ENCODE results near the gene ADARB2. TPM values are rescaled to one million over a fixed set of nuclear protein-coding genes. Genes with fewer than 3 reads are reported as not detected.

The ADARB2 gene
- total and polyA plus RNA-seq, 10 of the 15 experiments (the other 5 are each of a cell fraction or from before 2014, with no cell fraction given), result 0.02 to 4.1 (median 0.76) TPM

DNA sequence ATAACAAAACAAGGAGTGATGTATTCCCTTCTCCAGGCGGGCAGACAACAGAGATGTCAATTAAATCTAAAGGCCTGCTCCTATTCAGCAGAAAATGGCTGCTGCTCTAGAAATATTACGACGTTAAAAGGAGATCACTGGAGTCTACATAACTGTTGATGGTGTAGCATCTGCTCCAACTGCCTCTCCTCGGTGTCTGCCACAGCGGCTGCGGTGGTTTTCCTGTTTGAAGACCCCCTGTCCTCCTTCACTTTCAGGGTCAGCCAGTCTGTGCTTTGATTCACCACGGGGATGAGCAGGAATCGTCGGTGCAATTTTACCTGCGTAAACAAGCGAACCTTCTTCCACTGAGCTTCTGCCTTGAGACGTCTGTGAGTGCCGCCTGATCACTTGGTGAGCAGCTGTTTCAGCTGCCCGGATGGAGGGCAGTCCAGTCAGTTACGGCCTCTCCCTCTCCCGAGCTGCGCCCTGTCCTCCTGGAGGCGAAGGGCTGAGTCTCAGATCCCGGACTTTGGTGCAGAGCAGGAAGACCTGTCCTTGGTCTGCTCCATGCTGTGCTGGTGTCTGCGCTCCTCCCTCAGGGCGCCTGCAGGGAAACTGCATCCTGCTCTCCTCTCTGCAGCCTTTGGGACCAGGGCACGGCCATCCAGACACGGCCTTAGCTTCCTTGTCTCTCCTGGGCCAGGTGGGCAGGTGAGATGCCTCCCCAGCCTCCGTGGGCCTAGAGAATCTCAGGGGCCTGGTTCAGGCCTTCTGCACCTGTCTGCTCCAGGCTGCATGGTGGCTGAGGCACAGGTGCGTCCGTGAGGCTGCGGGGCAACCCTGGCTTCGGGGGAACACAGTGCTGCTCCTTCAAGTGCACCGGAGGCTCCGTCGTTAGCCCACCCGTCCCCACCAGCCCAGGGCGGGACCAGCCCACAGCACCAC lies 326.6 kb downstream of the ADARB2 start (continued):
- TF ChIP-seq, protein P1, sequence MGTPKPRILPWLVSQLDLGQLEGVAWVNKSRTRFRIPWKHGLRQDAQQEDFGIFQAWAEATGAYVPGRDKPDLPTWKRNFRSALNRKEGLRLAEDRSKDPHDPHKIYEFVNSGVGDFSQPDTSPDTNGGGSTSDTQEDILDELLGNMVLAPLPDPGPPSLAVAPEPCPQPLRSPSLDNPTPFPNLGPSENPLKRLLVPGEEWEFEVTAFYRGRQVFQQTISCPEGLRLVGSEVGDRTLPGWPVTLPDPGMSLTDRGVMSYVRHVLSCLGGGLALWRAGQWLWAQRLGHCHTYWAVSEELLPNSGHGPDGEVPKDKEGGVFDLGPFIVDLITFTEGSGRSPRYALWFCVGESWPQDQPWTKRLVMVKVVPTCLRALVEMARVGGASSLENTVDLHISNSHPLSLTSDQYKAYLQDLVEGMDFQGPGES (IDR thresholded peaks at IDR 0.05), result no peak
- TF ChIP-seq MEF2A (IDR thresholded peaks at IDR 0.05; ENCODE audit: insufficient read depth, low read depth, low read length), result no peak
- TF ChIP-seq FOS (IDR thresholded peaks at IDR 0.05; ENCODE audit: borderline replicate concordance, extremely low read depth, insufficient read length), result no peak
- TF ChIP-seq ZBTB4 (CRISPR knock-in tag; IDR thresholded peaks at IDR 0.05), result no peak
- no peak for TF ChIP-seq JUNB (IDR thresholded peaks at IDR 0.05)

DNA sequence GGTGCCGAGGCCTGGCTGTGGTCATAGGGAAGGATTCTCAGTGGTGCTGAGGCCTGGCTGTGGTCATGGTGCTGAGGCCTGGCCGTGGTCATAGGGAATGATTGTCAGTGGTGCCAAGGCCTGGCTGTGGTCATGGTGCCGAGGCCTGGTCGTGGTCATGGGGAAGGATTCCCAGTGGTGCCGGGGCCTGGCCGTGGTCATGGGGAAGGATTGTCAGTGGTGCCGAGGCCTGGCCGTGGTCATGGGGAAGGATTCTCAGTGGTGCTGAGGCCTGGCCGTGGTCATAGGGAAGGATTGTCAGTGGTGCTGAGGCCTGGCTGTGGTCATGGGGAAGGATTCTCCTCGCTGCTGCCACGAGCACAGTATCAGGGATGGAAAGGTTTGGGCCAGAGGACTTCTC lies 327.3 kb downstream of the ADARB2 start:
- H3K36me3 ChIP-seq (ENCODE audit: control insufficient read depth in 2 of 2, insufficient read depth in 2 of 2, low read length in 1 of 2), result no peaks in the 10 kb centered on the region
- intact Hi-C loops (cut with micrococcal nuclease; ENCODE audit: unreplicated experiment) (no loop called here), in situ Hi-C loops (cut with MboI) (no loop called here)
- H3K27ac ChIP-seq (ENCODE audit: control insufficient read depth, insufficient read depth), result no peak overlapping the region
- TF ChIP-seq SREBF1 (IDR thresholded peaks at IDR 0.05; ENCODE audit: low read length) (no peak), RCOR1 (conservative IDR thresholded peaks at IDR 0.05; ENCODE audit: low read depth, low read length) (no peak), NR2F1 (conservative IDR thresholded peaks at IDR 0.05) (no peak), JUND (IDR thresholded peaks at IDR 0.05; ENCODE audit: low read depth, low read length) (no peak), MTA3 (IDR thresholded peaks at IDR 0.05; ENCODE audit: borderline replicate concordance, low read length) (no peak), NFYB (IDR thresholded peaks at IDR 0.05; ENCODE audit: insufficient read depth, low read depth, low read length) (no peak), CREB1 (IDR thresholded peaks at IDR 0.05; ENCODE audit: low read depth) (no peak), POU2F2 (IDR thresholded peaks at IDR 0.05; ENCODE audit: borderline replicate concordance, low read depth, low read length) (no peak)
- H3K4me1 ChIP-seq (ENCODE audit: control insufficient read depth, insufficient read depth, low read length), result no peaks in the 10 kb centered on the region
- no peak overlapping the region for H3K9ac ChIP-seq (ENCODE audit: control insufficient read depth, insufficient read depth, low read length)
- H3K4me2 ChIP-seq (ENCODE audit: control insufficient read depth, insufficient read depth), result no peak overlapping the region
- no peak overlapping the region for H3K4me3 ChIP-seq
- H3K27me3 ChIP-seq (replicated peaks in 1 of 2; ENCODE audit: control insufficient read depth in 2 of 2, insufficient read depth in 2 of 2, low read length in 1 of 2), result no peaks in the 10 kb centered on the region; a peak in 1 of 4 replicates
- no peak for ATAC-seq
- no peak for DNase-seq (ENCODE audit: low read depth, low spot score)
- ChIA-PET CTCF (no interaction called here), POLR2A (no interaction called here), RAD21 (ENCODE audit: unreplicated experiment) (no interaction called here), SMC1A (ENCODE audit: uncharacterized antibody, unreplicated experiment) (no interaction called here)
- no peaks in the 10 kb centered on the region for H3K79me2 ChIP-seq (ENCODE audit: control insufficient read depth, insufficient read depth, low read length)
- H3K9me3 ChIP-seq (replicated peaks; ENCODE audit: control insufficient read depth, insufficient read depth, low read length), result no peaks in the 10 kb centered on the region
- H4K20me1 ChIP-seq (ENCODE audit: control insufficient read depth, insufficient read depth), result no peaks in the 10 kb centered on the region
- BruUV-seq (replicated peaks), result no TSS peak
- no peak for FAIRE-seq
- 56% methylated on average over 11 of the region's 11 CpGs for WGBS (ENCODE audit: insufficient coverage, insufficient replicate concordance, low lambda C conversion rate, missing lambda C conversion rate)
- H2AFZ ChIP-seq (ENCODE audit: control insufficient read depth, low read depth, low read length), result no peak overlapping the region

Data from GM12878 (cell line).